NCI-H748 treated with DMSO at 0.1 percent for 48 hours (cell line): ENCODE measurements around the gene WFDC12.

Experiments used
- DNase-seq: peaks from one replicate; lab custom pipeline; 2025; lab: John Stamatoyannopoulos, UW

Gene WFDC12

GRCh38 chr20:45115386-45115774, 8.9 kb downstream of the WFDC12 start:
- no peak for DNase-seq

GRCh38 chr20:45114465-45115385, 9.5 kb downstream of the WFDC12 start, which contains the start of gene WFDC5:
WFDC5 (minus strand) TSS chr20:45115174; CDS start chr20:45115083, 91 bp downstream.
- no peak for DNase-seq

- DNase-seq = no peak
These were observed 10.4 kb downstream of the WFDC12 start for GRCh38 chr20:45113865-45114264.

GRCh38 chr20:45112754-45113153, 11.5 kb downstream of the WFDC12 start:
- DNase-seq = no peak

GRCh38 chr20:45111799-45112471, 12.3 kb downstream of the WFDC12 start:
- DNase-seq = no peak

GRCh38 chr20:45111285-45111684, 13.0 kb downstream of the WFDC12 start:
- no peak for DNase-seq

GRCh38 chr20:45110301-45110700, 14.0 kb downstream of the WFDC12 start:
- no peak for DNase-seq

GRCh38 chr20:45109634-45110033, 14.6 kb downstream of the WFDC12 start:
- no peak for DNase-seq

GRCh38 chr20:45105317-45105716, 18.9 kb downstream of the WFDC12 start:
- DNase-seq = no peak

GRCh38 chr20:45104786-45105185, 19.5 kb downstream of the WFDC12 start:
- no peak for DNase-seq

GRCh38 chr20:45103072-45103471, 21.2 kb downstream of the WFDC12 start:
- DNase-seq = no peak

GRCh38 chr20:45101333-45101850, 22.9 kb downstream of the WFDC12 start:
- DNase-seq = no peak

- no peak for DNase-seq
These were observed 23.6 kb downstream of the WFDC12 start, which contains the start of gene KCNS1 for GRCh38 chr20:45100563-45101245. KCNS1 (minus strand) TSS chr20:45101127; CDS start chr20:45099236, 1,891 bp downstream.

GRCh38 chr20:45098103-45098773, 26.0 kb downstream of the WFDC12 start:
- no peak for DNase-seq

GRCh38 chr20:45097485-45098102, 26.7 kb downstream of the WFDC12 start:
- DNase-seq = no peak

- DNase-seq = no peak
These were observed 27.5 kb downstream of the WFDC12 start for GRCh38 chr20:45096781-45097180.

- no peak for DNase-seq
These were observed 28.4 kb downstream of the WFDC12 start for GRCh38 chr20:45095805-45096238.

- no peak for DNase-seq
These were observed 29.2 kb downstream of the WFDC12 start for GRCh38 chr20:45094864-45095574.

GRCh38 chr20:45094201-45094600, 30.1 kb downstream of the WFDC12 start:
- no peak for DNase-seq

- DNase-seq = no peak
These were observed 31.4 kb downstream of the WFDC12 start for GRCh38 chr20:45092898-45093297.
